HG03457 (cell line): ENCODE data around the gene NUCKS1.

Experiments used
- ATAC-seq: cut with Tn5 transposase; IDR thresholded peaks from one replicate; pipeline ENCODE4 v1.9.1; 2021; ENCODE audit warnings: moderate number of reproducible peaks; ENCODE audit not compliant: unreplicated experiment

NUCKS1 gene

GRCh38 chr1:205701891-205702290 lies 48.1 kb downstream of the NUCKS1 start:
- ATAC-seq = no peak

DNA sequence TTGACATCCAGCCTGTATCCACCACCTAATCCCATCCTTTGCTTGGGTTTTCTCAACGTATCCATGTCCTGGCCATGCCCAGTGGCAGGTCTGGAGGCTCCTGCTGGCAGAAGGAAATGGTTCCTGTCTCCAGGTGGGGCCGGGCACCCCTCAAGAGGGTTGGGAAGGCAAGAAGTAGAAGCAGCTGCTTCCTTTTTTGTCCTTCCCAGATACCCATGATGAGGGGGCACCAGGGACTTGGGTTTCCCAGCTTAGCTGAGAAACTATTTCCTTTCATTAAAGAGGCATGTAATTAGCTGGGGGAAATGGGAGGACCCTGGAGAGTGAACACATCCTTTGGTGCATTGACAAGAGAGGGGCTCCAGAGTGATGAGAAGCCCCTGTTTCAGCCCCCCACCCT lies 48.6 kb downstream of the NUCKS1 start:
- no peak for ATAC-seq

GRCh38 chr1:205700865-205701401 lies 49.0 kb downstream of the NUCKS1 start:
- no peak for ATAC-seq

GRCh38 chr1:205699416-205699815 lies 50.6 kb downstream of the NUCKS1 start:
- no peak for ATAC-seq

DNA sequence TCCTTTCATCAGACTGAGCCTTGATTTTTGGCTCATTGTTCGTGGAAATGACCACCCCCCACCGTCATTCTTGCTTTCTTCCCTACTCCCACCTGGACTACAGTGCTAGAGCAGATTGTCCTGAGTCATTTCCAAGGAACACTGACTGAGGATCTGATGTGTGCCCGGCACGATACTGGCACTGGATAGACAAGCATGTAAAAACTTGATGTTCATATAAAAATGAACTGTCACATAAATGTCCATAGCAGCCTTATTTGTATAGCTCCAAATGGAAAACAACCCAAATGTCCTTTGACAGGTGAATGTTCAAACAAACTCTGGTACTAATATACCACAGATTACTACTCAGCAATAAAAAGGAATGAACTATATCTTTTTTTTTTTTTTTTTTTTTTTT lies 51.1 kb downstream of the NUCKS1 start:
- no peak for ATAC-seq

DNA sequence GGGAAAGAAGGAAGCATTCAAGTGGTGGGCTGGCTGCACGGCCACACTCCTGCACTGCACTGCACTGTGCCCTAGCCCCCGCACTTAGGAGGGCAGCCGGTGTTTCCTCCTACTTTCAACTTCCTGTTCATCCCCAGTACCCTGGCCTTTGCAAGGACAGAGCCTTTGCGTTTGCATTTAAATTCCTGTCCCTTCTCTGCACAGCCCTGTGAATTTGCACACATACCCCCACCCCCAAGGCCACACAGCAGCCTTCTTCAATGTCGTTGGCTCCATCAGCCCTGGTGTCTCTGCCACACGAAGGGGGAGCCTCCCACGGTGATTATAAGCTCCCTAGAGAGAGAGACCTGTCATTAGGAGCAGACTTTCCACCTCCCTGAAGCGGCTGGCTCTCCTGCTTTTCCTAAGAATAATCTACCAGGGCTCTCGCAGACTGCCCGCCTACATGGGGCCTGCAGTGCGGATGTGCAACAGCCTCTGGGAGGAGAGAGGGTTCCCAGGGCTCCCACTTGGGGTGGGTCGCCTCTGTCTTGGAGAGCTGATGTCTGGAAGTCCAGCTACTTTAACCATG lies 56.5 kb downstream of the NUCKS1 start:
- ATAC-seq = no peak

- no peak for ATAC-seq
Measured at GRCh38 chr1:205692423-205692822, 57.6 kb downstream of the NUCKS1 start.

DNA sequence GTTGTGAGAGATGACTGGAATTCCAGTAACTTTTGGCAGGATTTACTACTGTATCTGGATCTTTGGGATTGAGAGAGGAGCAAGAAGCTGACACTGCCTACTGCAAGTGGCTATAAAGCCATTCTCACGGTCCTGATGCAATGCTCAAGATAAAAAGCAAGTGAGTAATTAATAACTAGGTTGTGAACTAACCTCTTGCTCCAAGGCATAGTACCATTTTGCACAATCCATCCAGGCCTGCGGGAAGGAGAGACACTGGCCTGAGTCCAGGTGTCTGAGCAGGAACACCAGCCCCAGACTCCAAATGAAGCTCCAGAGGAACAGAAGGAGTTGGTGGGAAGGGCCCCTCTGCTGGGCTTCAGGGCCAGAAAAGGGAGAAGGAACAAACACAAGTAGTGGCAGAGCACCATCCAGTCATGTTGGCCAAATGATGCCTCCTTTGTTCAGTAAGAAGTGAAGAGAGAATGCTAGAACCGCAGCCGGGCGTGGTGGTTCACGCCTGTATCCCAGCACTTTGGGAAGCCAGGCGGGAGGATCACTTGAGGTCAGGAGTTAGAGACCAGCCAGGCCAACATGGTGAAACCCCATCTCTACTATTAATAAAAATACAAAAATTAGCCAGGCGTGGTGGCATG lies 59.7 kb downstream of the NUCKS1 start:
- no peak for ATAC-seq

- ATAC-seq = no peak
Measured at GRCh38 chr1:205689479-205689878, 60.5 kb downstream of the NUCKS1 start.

GRCh38 chr1:205688171-205689080 lies 61.6 kb downstream of the NUCKS1 start:
- no peak for ATAC-seq

DNA sequence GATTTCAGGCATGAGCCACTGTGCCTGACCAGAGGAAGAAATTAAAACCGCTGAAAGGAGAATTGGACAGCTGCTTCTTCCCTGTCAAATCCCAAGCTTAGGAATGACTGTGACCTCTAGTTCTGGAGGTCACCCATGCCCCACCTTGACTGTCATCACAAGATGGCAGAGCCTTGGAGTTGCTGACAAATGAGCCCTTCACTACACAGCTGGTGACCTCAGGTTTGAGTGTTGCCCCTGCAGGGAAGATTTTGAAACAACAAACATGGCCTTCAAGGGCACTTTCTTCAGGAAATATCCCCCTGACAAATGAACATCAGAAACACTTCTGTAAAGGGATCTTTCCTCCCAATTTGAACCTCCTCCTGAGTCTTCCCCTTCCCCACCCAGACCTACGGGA lies 62.7 kb downstream of the NUCKS1 start:
- no peak for ATAC-seq

DNA sequence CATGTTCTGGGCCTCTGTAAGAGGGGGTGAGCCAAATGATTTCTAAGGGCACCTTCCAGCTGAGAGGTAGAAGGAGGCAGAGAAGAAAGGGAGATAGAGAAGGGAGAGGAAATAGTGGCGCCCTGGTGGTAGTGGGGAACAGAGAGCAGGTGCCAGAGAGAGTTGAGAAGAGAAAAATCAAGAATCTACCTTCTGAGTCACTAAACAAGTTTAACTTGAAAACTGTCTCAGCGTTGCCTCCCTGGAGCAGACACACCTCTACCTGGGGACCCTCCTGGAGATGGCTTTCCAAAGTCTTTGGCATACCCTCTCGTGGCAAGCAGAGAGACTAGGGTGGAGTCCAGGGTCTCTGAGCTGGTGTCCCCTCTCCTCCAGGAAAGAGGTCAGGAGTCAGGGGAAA lies 68.6 kb downstream of the NUCKS1 start:
- no peak for ATAC-seq

DNA sequence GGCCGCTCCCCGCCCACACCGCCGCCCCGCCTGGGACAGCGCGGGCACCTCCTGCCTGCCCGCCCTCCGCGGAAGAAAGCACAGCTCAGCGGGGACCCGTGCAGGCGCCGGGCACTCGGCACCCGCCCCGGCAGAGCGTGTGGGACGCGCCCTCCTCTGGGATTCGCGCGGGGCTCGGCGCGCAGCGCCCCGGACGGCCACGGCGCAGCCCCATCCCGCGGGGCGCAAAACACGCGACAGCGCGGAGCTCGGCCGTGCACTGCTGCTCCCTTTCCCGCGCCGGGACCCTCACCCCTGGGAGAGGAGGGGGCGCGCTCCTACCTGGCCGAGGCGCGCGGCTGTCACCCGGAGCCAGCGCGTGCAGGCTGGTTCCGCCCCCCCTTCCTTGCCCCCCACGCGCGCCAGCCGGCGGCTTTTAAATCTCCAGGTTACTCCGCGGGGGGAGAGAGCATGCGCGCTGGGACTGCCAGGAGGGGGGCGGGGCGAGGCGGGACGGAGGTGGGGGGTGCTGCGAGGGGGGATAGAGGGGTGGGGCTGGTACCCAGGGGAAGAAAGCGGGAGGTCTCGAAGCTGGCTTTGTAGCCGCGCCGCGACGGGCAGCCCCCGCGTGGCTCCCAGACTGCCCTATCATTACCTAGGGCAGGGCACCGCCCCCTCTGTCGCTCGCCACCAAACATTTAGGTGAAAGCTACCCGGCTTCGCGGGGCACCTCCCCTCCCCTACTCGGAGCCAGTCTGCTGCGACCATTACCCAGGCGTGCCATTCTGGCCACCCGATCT lies 69.7 kb downstream of the NUCKS1 start, which contains the start of gene SLC45A3:
Gene SLC45A3 (minus strand): TSS at position 437 of the 779 bp plus-strand sequence. CDS start 15,853 bp downstream, outside the sequence.
- ATAC-seq = no peak

- ATAC-seq = no peak
Measured at GRCh38 chr1:205678286-205679111, 71.5 kb downstream of the NUCKS1 start.

DNA sequence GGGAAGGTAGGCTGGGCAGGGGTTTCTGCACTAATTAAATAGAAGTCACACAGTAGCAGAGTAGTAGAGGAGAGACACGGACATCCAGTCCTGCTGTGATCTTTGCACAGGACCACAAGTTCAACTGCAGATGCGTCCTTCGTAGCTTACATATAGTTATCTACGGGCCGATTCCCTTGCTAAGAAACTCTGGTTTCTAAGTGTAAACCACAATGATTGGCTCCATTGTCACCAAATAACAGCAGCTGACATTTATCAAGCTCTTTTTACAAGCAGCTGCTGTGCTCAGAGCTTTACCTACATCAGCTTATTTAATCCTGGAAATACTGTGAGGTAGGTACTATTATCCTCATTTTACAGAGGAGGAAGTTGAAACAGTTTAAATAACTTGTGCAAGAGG lies 72.8 kb downstream of the NUCKS1 start:
- ATAC-seq = no peak

DNA sequence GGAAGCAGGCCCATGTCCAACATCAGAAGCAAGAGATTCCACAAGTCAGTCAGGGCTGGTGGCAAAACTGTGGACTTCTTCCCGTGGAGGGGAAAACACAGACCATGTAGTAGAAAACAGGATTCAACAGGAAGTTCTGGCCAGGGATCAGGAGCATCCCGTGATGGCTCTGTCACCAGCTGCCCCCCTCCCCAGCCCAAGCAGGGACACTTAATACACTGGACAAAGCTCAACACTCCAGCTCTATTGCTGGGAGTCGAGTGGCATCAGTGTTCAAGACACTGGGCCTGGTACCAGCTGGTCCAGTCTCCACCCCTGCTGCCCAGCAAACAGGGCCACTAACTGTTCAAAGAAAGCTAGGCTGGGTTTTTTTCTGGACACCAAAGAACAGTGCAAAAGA lies 73.4 kb downstream of the NUCKS1 start:
- ATAC-seq = no peak

DNA sequence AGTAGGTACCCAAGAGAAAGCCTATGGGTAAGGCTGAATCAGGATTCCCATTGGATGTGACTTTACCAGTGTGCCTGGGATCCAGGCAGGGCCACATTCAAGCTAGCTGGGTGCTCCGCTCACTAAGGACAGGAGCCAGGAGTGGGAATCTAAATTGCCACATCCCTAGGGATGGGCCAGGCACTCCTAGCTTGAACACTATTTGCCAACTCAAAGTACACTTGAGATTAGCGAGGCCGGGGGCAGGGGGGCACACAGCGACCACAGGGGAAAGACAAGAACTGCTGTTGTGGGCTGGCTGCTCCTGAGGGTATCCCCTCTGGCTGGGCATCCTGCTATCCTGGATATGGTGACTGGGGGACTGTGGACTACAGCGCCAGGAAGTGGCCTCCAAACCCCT lies 74.0 kb downstream of the NUCKS1 start:
- no peak for ATAC-seq

GRCh38 chr1:205675247-205675646 lies 74.7 kb downstream of the NUCKS1 start:
- ATAC-seq = no peak

DNA sequence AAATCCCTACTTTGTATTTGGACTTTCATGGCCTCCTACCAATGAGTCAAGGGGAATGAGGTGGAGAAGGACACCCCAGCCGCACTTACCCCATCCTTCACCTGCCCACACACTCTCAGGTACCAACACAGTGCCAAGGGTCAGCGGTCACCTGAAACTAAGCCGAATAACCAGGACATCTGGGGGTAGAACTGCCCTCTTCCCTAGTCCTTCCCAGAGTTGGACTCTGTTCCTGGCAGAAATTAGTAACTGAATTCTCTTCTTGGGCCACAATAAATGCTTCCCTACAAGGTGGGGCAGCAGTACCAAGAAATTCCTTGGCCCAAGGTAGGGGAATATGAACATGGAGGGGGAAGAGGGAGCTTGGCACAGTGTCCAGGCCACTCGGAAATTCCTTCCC lies 77.0 kb downstream of the NUCKS1 start:
- no peak for ATAC-seq

- ATAC-seq = no peak
Measured at GRCh38 chr1:205672395-205672889, 77.5 kb downstream of the NUCKS1 start.
